Panc1 (cell line): ENCODE results near the gene IL22RA1.

Experiments
- POLR2AphosphoS5 ChIP-seq: IDR thresholded peaks from 2 replicates; pipeline ENCODE4 v1.6.1; 2012; ENCODE audit warnings: mild to moderate bottlenecking, low read depth, low read length, moderate library complexity
- TF ChIP-seq, protein P1 (sequence below): fragments of 450-650 bp; IDR thresholded peaks from 2 replicates; pipeline ENCODE4 v1.5.1; 2017; ENCODE audit warnings: mild to moderate bottlenecking
- TF ChIP-seq, protein P2 (sequence below), 2 experiments: IDR thresholded peaks; 2 replicates each; pipeline ENCODE4 v1.6.1; 2011 to 2012; ENCODE audit warnings: low read depth in 2 of 2, control low read depth in 1 of 2, low read length in 1 of 2, mild to moderate bottlenecking in 1 of 2, moderate library complexity in 1 of 2; ENCODE audit not compliant: insufficient read depth in 1 of 2

DNA sequence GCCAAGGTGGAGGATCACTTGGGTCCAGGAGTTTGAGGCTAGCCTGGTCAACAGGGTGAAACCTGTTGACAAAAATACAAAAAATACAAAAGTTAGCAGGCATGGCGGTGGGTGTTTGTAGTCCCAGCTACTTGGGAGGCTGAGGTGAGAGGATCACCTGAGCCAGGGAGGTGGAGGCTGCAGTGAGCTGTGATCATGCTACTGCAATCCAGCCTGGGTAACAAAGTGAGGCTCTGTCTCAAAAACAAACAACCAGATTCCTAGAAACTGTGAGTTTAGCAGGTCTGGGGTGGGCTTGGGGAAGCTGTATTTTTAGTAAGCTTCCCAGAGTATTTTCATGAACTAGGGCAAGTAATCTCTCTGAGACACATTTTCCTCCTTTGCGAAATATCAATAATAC, 25.8 kb downstream of the IL22RA1 start:
- TF ChIP-seq, protein P1, sequence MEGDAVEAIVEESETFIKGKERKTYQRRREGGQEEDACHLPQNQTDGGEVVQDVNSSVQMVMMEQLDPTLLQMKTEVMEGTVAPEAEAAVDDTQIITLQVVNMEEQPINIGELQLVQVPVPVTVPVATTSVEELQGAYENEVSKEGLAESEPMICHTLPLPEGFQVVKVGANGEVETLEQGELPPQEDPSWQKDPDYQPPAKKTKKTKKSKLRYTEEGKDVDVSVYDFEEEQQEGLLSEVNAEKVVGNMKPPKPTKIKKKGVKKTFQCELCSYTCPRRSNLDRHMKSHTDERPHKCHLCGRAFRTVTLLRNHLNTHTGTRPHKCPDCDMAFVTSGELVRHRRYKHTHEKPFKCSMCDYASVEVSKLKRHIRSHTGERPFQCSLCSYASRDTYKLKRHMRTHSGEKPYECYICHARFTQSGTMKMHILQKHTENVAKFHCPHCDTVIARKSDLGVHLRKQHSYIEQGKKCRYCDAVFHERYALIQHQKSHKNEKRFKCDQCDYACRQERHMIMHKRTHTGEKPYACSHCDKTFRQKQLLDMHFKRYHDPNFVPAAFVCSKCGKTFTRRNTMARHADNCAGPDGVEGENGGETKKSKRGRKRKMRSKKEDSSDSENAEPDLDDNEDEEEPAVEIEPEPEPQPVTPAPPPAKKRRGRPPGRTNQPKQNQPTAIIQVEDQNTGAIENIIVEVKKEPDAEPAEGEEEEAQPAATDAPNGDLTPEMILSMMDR, result no peak
- TF ChIP-seq, protein P2, sequence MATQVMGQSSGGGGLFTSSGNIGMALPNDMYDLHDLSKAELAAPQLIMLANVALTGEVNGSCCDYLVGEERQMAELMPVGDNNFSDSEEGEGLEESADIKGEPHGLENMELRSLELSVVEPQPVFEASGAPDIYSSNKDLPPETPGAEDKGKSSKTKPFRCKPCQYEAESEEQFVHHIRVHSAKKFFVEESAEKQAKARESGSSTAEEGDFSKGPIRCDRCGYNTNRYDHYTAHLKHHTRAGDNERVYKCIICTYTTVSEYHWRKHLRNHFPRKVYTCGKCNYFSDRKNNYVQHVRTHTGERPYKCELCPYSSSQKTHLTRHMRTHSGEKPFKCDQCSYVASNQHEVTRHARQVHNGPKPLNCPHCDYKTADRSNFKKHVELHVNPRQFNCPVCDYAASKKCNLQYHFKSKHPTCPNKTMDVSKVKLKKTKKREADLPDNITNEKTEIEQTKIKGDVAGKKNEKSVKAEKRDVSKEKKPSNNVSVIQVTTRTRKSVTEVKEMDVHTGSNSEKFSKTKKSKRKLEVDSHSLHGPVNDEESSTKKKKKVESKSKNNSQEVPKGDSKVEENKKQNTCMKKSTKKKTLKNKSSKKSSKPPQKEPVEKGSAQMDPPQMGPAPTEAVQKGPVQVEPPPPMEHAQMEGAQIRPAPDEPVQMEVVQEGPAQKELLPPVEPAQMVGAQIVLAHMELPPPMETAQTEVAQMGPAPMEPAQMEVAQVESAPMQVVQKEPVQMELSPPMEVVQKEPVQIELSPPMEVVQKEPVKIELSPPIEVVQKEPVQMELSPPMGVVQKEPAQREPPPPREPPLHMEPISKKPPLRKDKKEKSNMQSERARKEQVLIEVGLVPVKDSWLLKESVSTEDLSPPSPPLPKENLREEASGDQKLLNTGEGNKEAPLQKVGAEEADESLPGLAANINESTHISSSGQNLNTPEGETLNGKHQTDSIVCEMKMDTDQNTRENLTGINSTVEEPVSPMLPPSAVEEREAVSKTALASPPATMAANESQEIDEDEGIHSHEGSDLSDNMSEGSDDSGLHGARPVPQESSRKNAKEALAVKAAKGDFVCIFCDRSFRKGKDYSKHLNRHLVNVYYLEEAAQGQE (IDR thresholded peaks at IDR 0.05; ENCODE audit: insufficient read depth in 1 of 2, low read depth in 2 of 2, low read length in 1 of 2), result no peak
- TF ChIP-seq POLR2AphosphoS5, result no peak
